ENCODE results near the gene FAM83D.

DNA sequence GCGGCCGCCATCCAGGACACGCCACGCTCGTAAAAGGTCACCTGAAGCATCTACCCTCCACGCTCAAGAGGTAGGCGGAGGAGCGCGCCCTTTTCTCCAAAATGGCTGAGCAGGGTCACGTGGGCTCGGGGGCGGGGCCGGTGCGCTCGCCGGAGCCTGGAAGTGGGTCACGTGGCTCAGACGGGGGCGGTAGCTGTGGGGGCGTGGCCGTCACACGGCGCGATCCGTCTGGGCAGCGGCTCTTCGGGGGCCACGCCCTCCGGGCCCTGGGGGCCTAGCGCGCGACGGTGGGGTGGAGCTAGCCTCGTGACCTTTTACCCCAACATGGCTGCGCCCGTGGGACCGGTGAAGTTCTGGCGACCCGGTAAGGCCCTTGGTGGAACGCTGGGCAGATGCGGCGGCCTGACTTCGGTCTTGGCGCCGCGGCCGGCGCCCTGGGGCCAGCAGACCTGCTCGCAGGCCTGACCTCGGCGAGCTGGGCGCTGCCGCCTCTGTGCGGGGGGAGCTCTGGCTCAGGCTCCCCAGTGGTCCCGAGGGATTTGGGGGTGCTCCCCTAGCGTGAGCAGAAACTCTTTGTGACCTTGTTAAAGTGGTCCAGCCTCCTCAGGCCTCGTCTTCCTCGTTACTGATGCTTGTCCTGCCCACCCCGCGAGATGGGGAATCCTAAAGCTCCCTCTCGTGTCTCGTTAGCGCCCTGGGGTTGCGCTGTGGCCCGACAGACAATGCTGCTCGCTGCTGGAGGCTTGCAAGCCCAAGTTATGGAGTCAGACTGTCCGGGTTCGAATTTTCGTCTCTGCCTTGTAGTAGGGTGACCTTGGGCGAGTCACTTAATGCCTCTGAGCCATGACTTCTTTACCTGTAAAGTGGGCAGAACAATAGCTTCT, 36.1 kb downstream of the FAM83D start, which contains the start of gene DHX35:
- TF ChIP-seq POLR2A (IDR thresholded peaks at IDR 0.05; ENCODE audit: low read depth) (no peak), POLR2AphosphoS5 (IDR thresholded peaks at IDR 0.05) (peak; percentile 91 to 95)
- TF ChIP-seq, protein P1, sequence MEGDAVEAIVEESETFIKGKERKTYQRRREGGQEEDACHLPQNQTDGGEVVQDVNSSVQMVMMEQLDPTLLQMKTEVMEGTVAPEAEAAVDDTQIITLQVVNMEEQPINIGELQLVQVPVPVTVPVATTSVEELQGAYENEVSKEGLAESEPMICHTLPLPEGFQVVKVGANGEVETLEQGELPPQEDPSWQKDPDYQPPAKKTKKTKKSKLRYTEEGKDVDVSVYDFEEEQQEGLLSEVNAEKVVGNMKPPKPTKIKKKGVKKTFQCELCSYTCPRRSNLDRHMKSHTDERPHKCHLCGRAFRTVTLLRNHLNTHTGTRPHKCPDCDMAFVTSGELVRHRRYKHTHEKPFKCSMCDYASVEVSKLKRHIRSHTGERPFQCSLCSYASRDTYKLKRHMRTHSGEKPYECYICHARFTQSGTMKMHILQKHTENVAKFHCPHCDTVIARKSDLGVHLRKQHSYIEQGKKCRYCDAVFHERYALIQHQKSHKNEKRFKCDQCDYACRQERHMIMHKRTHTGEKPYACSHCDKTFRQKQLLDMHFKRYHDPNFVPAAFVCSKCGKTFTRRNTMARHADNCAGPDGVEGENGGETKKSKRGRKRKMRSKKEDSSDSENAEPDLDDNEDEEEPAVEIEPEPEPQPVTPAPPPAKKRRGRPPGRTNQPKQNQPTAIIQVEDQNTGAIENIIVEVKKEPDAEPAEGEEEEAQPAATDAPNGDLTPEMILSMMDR (IDR thresholded peaks at IDR 0.05), result peak in 2 of 3 experiments; percentile 43 to 48

All from esophagus muscularis mucosa (tissue), 3 donors.